ENCODE results near the gene AIFM3.

GRCh38 chr22:20982563-20982882, 15.5 kb downstream of the AIFM3 start:
- no peak for TF ChIP-seq CTCF (IDR thresholded peaks at IDR 0.05)
- no peak for TF ChIP-seq POLR2A (IDR thresholded peaks at IDR 0.05)
